K562 (cell line): ENCODE results near the gene CRIM1. TPM values are rescaled to one million over a fixed set of nuclear protein-coding genes. Genes with fewer than 3 reads are reported as not detected.

Source experiments
- ATAC-seq: fragments of 200-7000 bp; cut with Tn5 transposase; 3 replicates; pipeline ENCODE4 v1.9.1; 2020; ENCODE audit warnings: moderate library complexity
- BruUV-seq: library from RNA; stranded (reverse); fragments of 400-500 nt; replicated peaks from 2 replicates; lab custom pipeline; 2021; lab: Mats Ljungman, UMichigan
- CTCF ChIA-PET: fragments of 300-600 bp; formaldehyde crosslinking; extraction: SDS; loops from one replicate; lab custom pipeline; 2021; ENCODE audit warnings: low intra/inter-chr PET ratio; lab: Yijun Ruan, JAX
- POLR2A ChIA-PET: fragments of 300-600, 350-650 bp; sonication (Branson Sonifier 250); formaldehyde crosslinking; extraction: SDS; loops from one replicate; lab custom pipeline; 2021; ENCODE audit warnings: antibody characterized with exemption, inconsistent platforms; lab: Yijun Ruan, JAX
- DNase-seq, 4 experiments: peaks; one replicate each; pipeline versions ENCODE4 v3.0.0 to v3.0.0-alpha.2; 2011 to 2018; ENCODE audit warnings: low spot score in 3 of 4, mixed read lengths in 3 of 4; ENCODE audit errors: extremely low read depth in 1 of 4
- FAIRE-seq: peaks from 2 replicates; lab custom pipeline; 2011; peaks lifted over from hg19 to GRCh38; lab: Jason Lieb, UNC
- H2AFZ ChIP-seq: 2 replicates; pipeline ENCODE4 v1.6.0; 2011; ENCODE audit warnings: low read depth, low read length, control low read depth, inconsistent platforms
- H3K27ac ChIP-seq: fragments of 200-600 bp; 3 replicates; pipeline ENCODE4 v1.8.0; 2011; ENCODE audit warnings: low read depth, mild to moderate bottlenecking, control low read depth, inconsistent platforms, low read length, moderate library complexity, mixed read lengths; ENCODE audit errors: extremely low read depth
- H3K27me3 ChIP-seq, 2 experiments: fragments of 300-600 bp in 1 of 2; 2 replicates in 1 of 2; 3 replicates in 1 of 2; pipeline versions ENCODE4 v1.6.0 to v1.8.0; 2011; ENCODE audit warnings: inconsistent platforms in 2 of 2, low read length in 2 of 2, mild to moderate bottlenecking in 1 of 2, mixed read lengths in 1 of 2, moderate library complexity in 1 of 2; ENCODE audit not compliant: control insufficient read depth in 2 of 2, insufficient read depth in 2 of 2
- H3K36me3 ChIP-seq: fragments of 300-600 bp; 3 replicates; pipeline ENCODE4 v1.8.0; 2011; ENCODE audit warnings: mild to moderate bottlenecking, low read length, inconsistent platforms; ENCODE audit not compliant: control insufficient read depth, insufficient read depth
- H3K4me1 ChIP-seq, 2 experiments: fragments of 200-600 bp in 1 of 2; replicated peaks in 1 of 2; 2 replicates in 1 of 2; 3 replicates in 1 of 2; pipeline versions ENCODE4 v1.5.1 to v1.8.0; 2011; ENCODE audit warnings: inconsistent platforms in 2 of 2, low read length in 2 of 2, mild to moderate bottlenecking in 1 of 2, mixed read lengths in 1 of 2, moderate library complexity in 1 of 2; ENCODE audit not compliant: control insufficient read depth in 2 of 2, insufficient read depth in 2 of 2
- H3K4me2 ChIP-seq: 2 replicates; pipeline ENCODE4 v1.6.1; 2011; ENCODE audit warnings: low read length, control low read depth, inconsistent platforms, mixed read lengths; ENCODE audit not compliant: insufficient read depth
- H3K4me3 ChIP-seq: fragments of 200-600 bp; sonication (generic), shearing (Covaris generic); 2 replicates; pipeline ENCODE4 v1.5.1; 2016; ENCODE audit warnings: control low read depth, inconsistent platforms
- H3K79me2 ChIP-seq: fragments of 200-600 bp; 3 replicates; pipeline ENCODE4 v1.8.0; 2011; ENCODE audit warnings: low read length, inconsistent platforms; ENCODE audit not compliant: control insufficient read depth, insufficient read depth
- H3K9ac ChIP-seq, 2 experiments: 2 replicates each; pipeline versions ENCODE4 v1.6.0 to v1.6.1; 2011; ENCODE audit warnings: low read depth in 2 of 2, low read length in 2 of 2, control low read depth in 1 of 2, inconsistent platforms in 1 of 2, mild to moderate bottlenecking in 1 of 2, mixed read lengths in 1 of 2; ENCODE audit not compliant: insufficient read depth in 1 of 2
- H3K9me1 ChIP-seq: one replicate; pipeline ENCODE4 v1.6.0; 2011; ENCODE audit warnings: inconsistent platforms, mild to moderate bottlenecking, low read length, moderate library complexity; ENCODE audit not compliant: control insufficient read depth, insufficient read depth
- H3K9me3 ChIP-seq: replicated peaks from 2 replicates; pipeline ENCODE4 v1.5.1; 2011; ENCODE audit warnings: low read depth, low read length, inconsistent platforms; ENCODE audit not compliant: control insufficient read depth, insufficient read depth
- H4K20me1 ChIP-seq: replicated peaks from 2 replicates; pipeline ENCODE4 v1.6.1; 2011; ENCODE audit warnings: low read length, inconsistent platforms, mixed read lengths; ENCODE audit not compliant: control insufficient read depth, insufficient read depth
- EHMT2 ChIP-seq: fragments of 450-650 bp; IDR thresholded peaks from 2 replicates; pipeline ENCODE4 v1.6.1; 2018; ENCODE audit warnings: antibody characterized with exemption
- GTF2F1 ChIP-seq: IDR thresholded peaks from 2 replicates; pipeline ENCODE4 v1.6.1; 2011; ENCODE audit warnings: low read depth, low read length, improper control_type of control experiment
- XRCC3 ChIP-seq: fragments of 450-650 bp; IDR thresholded peaks from 2 replicates; pipeline ENCODE4 v1.6.1; 2017; ENCODE audit warnings: mild to moderate bottlenecking, moderate library complexity
- ZFP1 ChIP-seq: fragments of 450-650 bp; formaldehyde crosslinking; IDR thresholded peaks from 2 replicates; pipeline ENCODE4 v1.4.0; 2020; ENCODE audit warnings: mild to moderate bottlenecking, mixed read lengths
- ZNF384 ChIP-seq: IDR thresholded peaks from 2 replicates; pipeline ENCODE4 v1.6.1; 2012; ENCODE audit warnings: low read depth, low read length, improper control_type of control experiment
- ZNF431 ChIP-seq: sonication (generic); formaldehyde crosslinking; IDR thresholded peaks from 2 replicates; pipeline ENCODE4 v1.8.0; 2022; ENCODE audit warnings: mild to moderate bottlenecking, missing genetic modification reagents
- WGBS: fragments of 100-300 bp; shearing (Covaris generic); methylation state at CpG from one replicate; pipeline ENCODE4 v1.1.6; 2016; ENCODE audit warnings: low coverage, mixed read lengths; ENCODE audit not compliant: insufficient coverage; ENCODE audit errors: missing lambda C conversion rate; 5-methylcytosine and 5-hydroxymethylcytosine counted together
- in situ Hi-C: fragments of 300-500 bp; cut with MboI; formaldehyde crosslinking; loops from 4 replicates; pipeline ENCODE4 v1.15.0; 2018; ENCODE audit warnings: inconsistent platforms, mixed read lengths
- intact Hi-C: fragments of 100-400 bp; cut with micrococcal nuclease; formaldehyde crosslinking; loops from 2 replicates; pipeline ENCODE4 v1.14.2; 2022
- polyA plus RNA-seq, 8 experiments: library from polyadenylated mRNA; depleted of rRNA in 4 of 8; stranded (reverse) in 5 of 8; unstranded in 3 of 8; fragments of >200 nt; fragmentation: Nextera tagmentation in 2 of 8; fragmentation: Illumina TruSeq in 1 of 8; extraction: Ambion mirVana in 2 of 8; extraction: Trizol in 1 of 8; gene quantifications; 2 replicates each; pipeline versions ENCODE4 v1.2.1 to v1.2.3, GENCODE V29; 2011 to 2014; ENCODE audit warnings: inconsistent platforms in 1 of 8, missing spikeins in 1 of 8
- total RNA-seq, 7 experiments: library from RNA; depleted of rRNA in 6 of 7; stranded (reverse); fragments of >200 nt in 6 of 7; fragmentation: Illumina TruSeq in 2 of 7; extraction: Trizol in 2 of 7; gene quantifications; 2 replicates each; pipeline versions ENCODE4 v1.2.1 to v1.2.3, GENCODE V29; 2011 to 2021; ENCODE audit warnings: low replicate concordance in 1 of 7

The CRIM1 gene
- total and polyA plus RNA-seq, 9 of the 15 experiments (the other 6 are each of a cell fraction or from before 2014, with no cell fraction given), result 0.01 to 0.36 (median 0.06) TPM; not detected in 1

DNA sequence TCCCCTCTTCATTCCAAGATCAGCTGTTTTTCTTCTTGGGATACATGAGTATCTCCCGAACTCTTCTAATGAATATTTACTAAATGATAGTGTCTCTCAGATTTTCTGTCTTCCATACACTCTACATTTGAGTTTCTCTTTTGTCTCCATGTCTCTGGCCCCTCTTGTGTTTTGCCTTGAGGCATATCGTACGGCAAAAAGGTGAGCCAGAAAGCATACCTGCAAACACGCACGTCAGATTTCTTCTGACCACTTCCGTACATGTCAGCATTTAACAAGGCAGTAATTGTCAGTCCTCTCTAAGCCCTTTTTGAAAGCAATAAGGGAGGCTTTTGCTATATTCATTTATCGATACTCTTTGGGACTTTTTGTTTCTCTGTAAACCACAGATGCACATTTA lies 160.0 kb downstream of the CRIM1 start:
- Histone ChIP-seq H3K27ac (no peak overlapping the region), H3K9me1 (no peaks in the 10 kb centered on the region), H3K4me3 (no peak overlapping the region), H4K20me1 (0 out of 2 replicates have a peak, but pooled peaks cover 2% of the 10 kb centered on the region), H2AFZ (no peak overlapping the region), H3K9me3 (no peaks in the 10 kb centered on the region), H3K27me3 (peaks cover 0 to 5% of the 10 kb centered on the region in 2 experiments; a peak in 1 of 5 replicates), H3K36me3 (no peaks in the 10 kb centered on the region), H3K4me1 (peaks cover 0 to 15% of the 10 kb centered on the region in 2 experiments; a peak in 3 of 5 replicates), H3K4me2 (no peak overlapping the region), H3K9ac (no peak overlapping the region), H3K79me2 (no peaks in the 10 kb centered on the region)
- 14% methylated on average over 7 of the region's 7 CpGs for WGBS
- no peak for ATAC-seq
- POLR2A ChIA-PET, result interaction anchor here (0.6 kb wide), 1 partner anchor 678 kb away, joined by 3 read pairs; no protein-coding TSS in a partner anchor
- in situ Hi-C loops (no loop called here), intact Hi-C loops (no loop called here)
- no peak for FAIRE-seq
- BruUV-seq, result no TSS peak
- no peak for DNase-seq
- CTCF ChIA-PET, result no interaction called here
- no peak for TF ChIP-seq ZNF384
- no peak for TF ChIP-seq GTF2F1
- no peak for TF ChIP-seq XRCC3
- no peak for TF ChIP-seq ZFP1 (CRISPR knock-in tag)
- no peak for TF ChIP-seq ZNF431 (CRISPR knock-in tag)
- TF ChIP-seq EHMT2, result no peak
